T-helper 1 cell treated with Interleukin-12 subunit alpha and Interleukin-12 subunit beta and Interleukin-4 antibody, amounts not matched to agents 30 μg/mL and 1 μg/mL, for 36 hours (primary cell): ENCODE data around the gene SYNPO.

Experiments
- H3K27ac Mint-ChIP-seq: one replicate; pipeline ENCODE4 v1.8.0; 2021; ENCODE audit warnings: mild to moderate bottlenecking, mixed read lengths
- H3K27me3 Mint-ChIP-seq: one replicate; pipeline ENCODE4 v1.8.0; 2021; ENCODE audit warnings: low read depth, mixed read lengths
- H3K36me3 Mint-ChIP-seq: one replicate; pipeline ENCODE4 v1.8.0; 2021; ENCODE audit warnings: low read depth, mixed read lengths
- H3K4me1 Mint-ChIP-seq: one replicate; pipeline ENCODE4 v1.8.0; 2021; ENCODE audit warnings: low read depth, mixed read lengths
- H3K4me3 Mint-ChIP-seq: one replicate; pipeline ENCODE4 v1.8.0; 2021; ENCODE audit warnings: mild to moderate bottlenecking, moderate library complexity, mixed read lengths
- H3K9me3 Mint-ChIP-seq: one replicate; pipeline ENCODE4 v1.8.0; 2021; ENCODE audit warnings: mixed read lengths

The SYNPO gene

DNA sequence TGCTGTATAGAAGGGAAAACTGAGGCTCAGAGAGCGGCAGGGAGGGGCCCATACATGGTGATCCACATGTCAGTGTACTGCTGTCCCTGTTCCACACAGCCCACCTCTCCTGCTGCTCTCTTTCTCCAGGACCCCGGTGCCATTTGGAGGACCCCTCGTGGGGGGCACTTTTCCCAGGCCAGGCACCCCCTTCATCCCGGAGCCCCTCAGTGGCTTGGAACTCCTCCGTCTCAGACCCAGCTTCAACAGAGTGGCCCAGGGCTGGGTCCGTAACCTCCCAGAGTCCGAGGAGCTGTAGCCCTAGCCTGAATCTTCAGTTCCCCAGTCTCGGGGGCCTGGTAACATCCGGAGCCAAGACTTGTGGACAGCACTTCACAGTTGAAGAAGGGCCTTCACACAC, 36.1 kb downstream of the SYNPO start:
- Mint-ChIP-seq H3K27ac (no peak overlapping the region), H3K4me3 (no peak overlapping the region), H3K36me3 (no peaks in the 10 kb centered on the region), H3K4me1 (peaks cover 3% of the 10 kb centered on the region), H3K9me3 (no peaks in the 10 kb centered on the region), H3K27me3 (peaks cover 6% of the 10 kb centered on the region)

DNA sequence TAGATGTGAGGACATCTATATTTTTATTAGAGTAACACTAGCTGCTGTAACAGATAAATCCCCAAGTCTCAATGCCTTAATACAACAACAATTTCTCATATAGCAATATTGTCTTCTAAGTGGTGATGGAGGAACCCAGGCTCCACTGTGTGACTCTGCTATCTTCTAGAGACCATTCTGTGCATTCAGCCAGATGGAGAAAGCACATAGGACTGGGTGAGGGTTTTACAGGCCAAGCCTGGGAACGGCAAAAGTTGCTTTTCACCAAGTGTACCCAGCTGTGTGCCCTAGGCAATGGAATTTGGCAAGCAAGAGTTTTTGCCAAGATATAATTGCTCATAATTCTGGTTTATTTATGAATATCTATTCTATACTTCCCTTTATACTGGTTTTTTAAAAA, 48.7 kb downstream of the SYNPO start:
- Mint-ChIP-seq H3K27me3 (no peaks in the 10 kb centered on the region), H3K36me3 (peaks cover 41% of the 10 kb centered on the region), H3K4me1 (no peaks in the 10 kb centered on the region), H3K9me3 (no peaks in the 10 kb centered on the region), H3K27ac (no peak overlapping the region), H3K4me3 (no peak overlapping the region)

- Mint-ChIP-seq H3K4me1 (no peaks in the 10 kb centered on the region), H3K4me3 (no peak overlapping the region), H3K36me3 (peaks cover 53% of the 10 kb centered on the region), H3K27me3 (no peaks in the 10 kb centered on the region), H3K27ac (no peak overlapping the region), H3K9me3 (no peaks in the 10 kb centered on the region)
These were observed 50.3 kb downstream of the SYNPO start for GRCh38 chr5:150690760-150691159.

GRCh38 chr5:150692276-150692675, 51.8 kb downstream of the SYNPO start:
- Mint-ChIP-seq H3K4me3 (no peak overlapping the region), H3K27me3 (no peaks in the 10 kb centered on the region), H3K27ac (no peak overlapping the region), H3K4me1 (peaks cover 2% of the 10 kb centered on the region), H3K9me3 (no peaks in the 10 kb centered on the region), H3K36me3 (peaks cover 55% of the 10 kb centered on the region)

- H3K36me3 Mint-ChIP-seq: peaks cover 54% of the 10 kb centered on the region
- no peaks in the 10 kb centered on the region for H3K27me3 Mint-ChIP-seq
These were observed 54.2 kb downstream of the SYNPO start for GRCh38 chr5:150694612-150695011.

GRCh38 chr5:150700246-150700593, 59.8 kb downstream of the SYNPO start:
- Mint-ChIP-seq H3K36me3 (peaks cover 20% of the 10 kb centered on the region), H3K4me1 (peaks cover 9% of the 10 kb centered on the region), H3K9me3 (no peaks in the 10 kb centered on the region), H3K27ac (no peak overlapping the region), H3K27me3 (peaks cover 6% of the 10 kb centered on the region), H3K4me3 (no peak overlapping the region)

More at GRCh38 chr5:150694612-150695011, 54.2 kb downstream of the SYNPO start:
- Mint-ChIP-seq H3K9me3 (no peaks in the 10 kb centered on the region), H3K4me1 (peaks cover 7% of the 10 kb centered on the region), H3K4me3 (no peak overlapping the region), H3K27ac (no peak overlapping the region)

- H3K4me1 Mint-ChIP-seq: peaks cover 9% of the 10 kb centered on the region
- H3K36me3 Mint-ChIP-seq: peaks cover 16% of the 10 kb centered on the region
- H3K27me3 Mint-ChIP-seq: peaks cover 6% of the 10 kb centered on the region
- H3K9me3 Mint-ChIP-seq: no peaks in the 10 kb centered on the region
- no peak within 1 kb of the TSS for H3K4me3 Mint-ChIP-seq
- H3K27ac Mint-ChIP-seq: no peak within 1 kb of the TSS
These were observed 60.3 kb downstream of the SYNPO start, which contains the start of gene RBM22 for GRCh38 chr5:150700594-150701377. TSS of gene RBM22 (minus strand) at chr5:150701062. CDS start at chr5:150700985, 77 bp downstream.

DNA sequence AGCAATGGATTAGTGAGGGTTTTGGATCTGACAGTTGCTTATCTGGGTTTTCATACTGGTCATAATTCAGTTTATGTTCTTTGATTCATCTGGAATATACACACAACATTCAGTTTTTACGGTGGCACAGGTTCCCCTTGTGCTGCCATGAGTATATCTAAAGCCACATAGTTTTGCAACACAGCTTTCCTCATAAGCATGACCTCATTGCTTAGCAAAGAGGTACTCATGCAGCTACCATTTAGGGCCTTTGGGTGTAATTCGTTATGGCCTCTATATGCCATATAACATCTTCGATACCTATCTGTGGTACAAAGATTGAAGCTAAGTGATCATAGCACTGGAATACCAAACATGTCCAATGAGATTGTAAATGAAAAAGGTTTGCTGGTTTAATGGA, 63.3 kb downstream of the SYNPO start:
- H3K27ac Mint-ChIP-seq: no peak overlapping the region
- H3K9me3 Mint-ChIP-seq: no peaks in the 10 kb centered on the region
- peaks cover 6% of the 10 kb centered on the region for H3K27me3 Mint-ChIP-seq
- peaks cover 3% of the 10 kb centered on the region for H3K4me1 Mint-ChIP-seq
- no peak overlapping the region for H3K4me3 Mint-ChIP-seq
- peaks cover 11% of the 10 kb centered on the region for H3K36me3 Mint-ChIP-seq

- peaks cover 2% of the 10 kb centered on the region for H3K4me1 Mint-ChIP-seq
- H3K27me3 Mint-ChIP-seq: peaks cover 6% of the 10 kb centered on the region
- no peaks in the 10 kb centered on the region for H3K9me3 Mint-ChIP-seq
- H3K4me3 Mint-ChIP-seq: no peak overlapping the region
- H3K36me3 Mint-ChIP-seq: peaks cover 21% of the 10 kb centered on the region
- no peak overlapping the region for H3K27ac Mint-ChIP-seq
These were observed 66.4 kb downstream of the SYNPO start for GRCh38 chr5:150706776-150707390.
